Measurements from ENCODE around the gene ERC2.
"Not testable (repeated sequence)": the region's sequence is repeated elsewhere in the genome, so short reads cannot be mapped to it uniquely, and the experiment has no call there.

Gene ERC2

DNA sequence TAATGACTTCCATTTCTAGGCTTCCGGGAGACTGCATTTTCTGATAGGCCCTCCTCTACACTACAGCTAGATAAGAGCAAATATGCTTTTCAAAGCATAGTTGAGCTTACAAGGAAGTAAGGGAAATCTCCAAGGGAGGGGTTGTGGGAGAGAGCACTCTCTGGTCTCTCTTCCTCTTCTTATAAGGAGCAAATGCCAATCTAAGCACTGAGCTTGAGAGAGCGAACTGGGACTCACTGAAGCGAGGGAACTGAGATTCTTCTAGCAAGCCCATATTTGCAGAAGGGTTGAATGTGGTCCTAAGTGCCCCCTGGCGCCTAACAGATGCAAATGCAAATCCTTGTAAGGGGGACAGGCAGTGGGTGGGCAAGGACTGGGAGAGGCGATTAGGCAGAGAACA, 164.8 kb downstream of the ERC2 start:
- no peak for DNase-seq

DNA sequence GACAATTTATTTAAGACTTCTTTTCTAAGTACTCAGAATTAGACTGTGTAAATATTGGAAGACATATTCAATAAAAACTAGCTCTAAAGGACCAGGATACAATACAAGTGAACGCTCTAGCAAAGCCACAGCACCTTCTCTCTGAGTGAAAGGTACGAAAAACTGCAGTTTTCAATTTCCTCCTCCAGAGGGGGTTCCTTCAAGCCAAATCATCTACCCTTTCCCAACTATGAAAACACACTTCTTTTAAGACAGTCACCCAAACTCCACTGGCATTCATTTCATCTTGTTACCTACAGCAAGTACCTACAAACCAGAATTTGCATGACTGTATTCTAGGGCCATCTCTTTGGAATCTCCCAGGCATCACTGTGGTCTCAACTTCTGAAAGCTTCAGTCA, 165.8 kb downstream of the ERC2 start:
- no peak for DNase-seq

DNA sequence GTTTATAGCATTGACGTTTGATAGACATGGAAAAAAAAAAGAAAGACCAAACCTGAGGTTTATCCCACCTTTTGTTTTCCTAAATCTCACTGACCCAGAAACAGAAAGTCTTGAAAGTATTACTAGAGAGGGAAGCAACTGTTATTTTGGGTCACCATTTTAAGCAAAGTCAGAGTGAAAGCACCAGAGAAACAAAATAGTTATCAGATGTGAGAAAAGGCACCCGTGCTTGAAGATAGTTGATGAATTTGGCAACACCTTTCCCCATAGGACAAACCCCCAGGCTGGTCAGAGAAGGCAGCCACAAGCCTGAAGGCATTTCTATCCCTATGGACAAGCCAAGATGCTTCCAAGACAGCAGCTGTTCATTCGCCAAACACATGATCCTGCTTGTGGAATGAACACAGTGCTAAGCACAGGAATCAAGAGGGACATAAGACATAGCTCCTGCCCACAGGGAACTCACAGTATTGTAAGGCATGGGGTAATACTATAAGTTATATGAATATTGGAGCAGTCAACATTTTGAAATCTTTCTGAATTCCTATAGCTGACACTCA, 170.9 kb downstream of the ERC2 start:
- DNase-seq = no peak

DNA sequence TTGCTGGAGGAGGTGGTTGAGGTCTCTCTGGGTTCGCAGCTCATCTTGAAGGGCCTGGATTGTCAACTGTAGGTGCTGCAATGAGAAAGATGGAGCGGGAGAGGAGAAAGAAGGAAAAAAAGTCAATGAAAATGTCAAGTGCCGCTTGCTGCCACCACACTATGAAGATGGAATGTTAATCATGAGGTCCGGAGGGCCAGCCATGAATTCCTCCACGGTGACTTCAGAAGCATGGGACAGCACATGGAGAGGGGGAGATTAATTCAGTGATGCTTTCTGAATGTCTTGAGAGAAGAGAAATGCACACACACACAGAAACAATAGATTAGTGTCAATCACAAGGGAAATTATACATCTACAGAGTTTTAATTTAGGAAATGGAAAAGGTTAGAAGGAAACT, 171.9 kb downstream of the ERC2 start:
- no peak for DNase-seq

DNA sequence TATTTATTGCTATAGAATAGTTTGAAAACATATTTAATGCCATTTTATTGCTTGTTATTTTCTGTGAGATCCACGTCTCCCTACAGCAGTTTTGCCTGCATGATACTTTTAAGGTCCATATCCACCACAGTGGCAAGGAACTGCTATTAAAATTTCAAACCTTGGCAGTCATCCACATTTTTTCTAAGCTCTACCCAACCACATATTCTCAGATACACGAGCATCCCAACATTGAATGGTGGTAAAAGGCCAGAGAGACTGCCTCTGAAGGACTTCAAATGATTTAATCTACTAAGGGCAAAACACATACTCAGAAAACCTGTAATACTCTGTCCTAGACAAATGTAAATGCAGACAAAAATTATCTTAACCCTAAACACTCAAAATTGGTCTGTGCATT, 173.1 kb downstream of the ERC2 start:
- DNase-seq = no peak

DNA sequence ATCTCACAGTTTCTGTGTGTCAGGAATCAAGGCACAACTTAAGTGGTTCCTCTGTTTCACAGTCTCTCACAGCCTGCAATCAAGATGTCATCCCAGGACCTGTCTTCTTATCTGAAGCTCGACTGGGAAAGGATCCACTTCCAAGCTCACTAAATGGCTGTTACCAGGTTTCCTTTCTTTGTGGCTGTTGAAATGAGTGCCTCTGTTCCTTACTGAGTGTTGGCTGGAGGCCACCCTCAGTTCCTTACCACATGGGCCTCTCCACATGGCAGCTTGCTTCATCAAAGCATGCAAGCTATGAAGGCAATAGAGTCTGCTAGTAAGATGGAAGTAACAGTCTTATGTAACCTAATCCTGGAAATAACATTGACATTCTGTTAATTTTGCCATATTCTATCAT, 174.0 kb downstream of the ERC2 start:
- DNase-seq = no peak

DNA sequence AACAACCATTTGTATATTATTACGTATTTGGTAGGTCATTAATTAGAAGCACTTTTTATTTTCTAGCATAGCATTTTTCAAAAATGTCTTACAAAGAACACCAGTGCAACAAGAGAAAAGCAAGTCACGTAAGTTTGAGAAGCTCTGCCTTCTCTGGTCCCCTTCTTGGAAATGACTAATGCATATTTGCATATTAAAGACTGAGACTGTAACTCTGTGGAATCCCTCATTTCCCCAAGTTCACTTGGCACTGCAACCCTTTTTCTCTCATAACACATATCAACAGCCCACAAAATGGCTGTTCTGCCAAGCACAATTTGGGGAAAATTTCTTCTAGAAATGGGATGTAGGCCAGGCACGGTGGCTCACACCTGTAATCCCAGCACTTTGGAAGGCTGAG, 176.3 kb downstream of the ERC2 start:
- DNase-seq = no peak

DNA sequence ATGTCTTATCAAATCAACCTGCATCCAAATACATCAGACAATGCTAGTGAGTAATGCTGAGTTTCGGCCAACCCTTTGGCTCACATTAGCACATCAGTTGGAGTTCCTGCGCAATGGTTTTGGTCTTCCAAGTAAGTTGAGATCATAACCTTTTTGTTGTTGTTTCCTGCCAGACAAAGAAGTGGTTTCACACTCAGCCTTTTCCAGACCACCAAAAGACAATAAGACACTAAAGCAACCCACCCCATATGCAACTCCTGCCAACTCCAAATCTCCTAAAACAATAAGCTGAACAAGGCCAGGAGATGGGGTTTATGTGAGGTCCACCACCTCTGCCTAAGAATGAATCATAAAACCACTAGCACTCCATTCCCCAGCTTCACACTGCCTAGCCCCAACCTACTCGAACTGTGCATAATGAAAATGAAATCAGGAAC, 177.0 kb downstream of the ERC2 start:
- DNase-seq = no peak

DNA sequence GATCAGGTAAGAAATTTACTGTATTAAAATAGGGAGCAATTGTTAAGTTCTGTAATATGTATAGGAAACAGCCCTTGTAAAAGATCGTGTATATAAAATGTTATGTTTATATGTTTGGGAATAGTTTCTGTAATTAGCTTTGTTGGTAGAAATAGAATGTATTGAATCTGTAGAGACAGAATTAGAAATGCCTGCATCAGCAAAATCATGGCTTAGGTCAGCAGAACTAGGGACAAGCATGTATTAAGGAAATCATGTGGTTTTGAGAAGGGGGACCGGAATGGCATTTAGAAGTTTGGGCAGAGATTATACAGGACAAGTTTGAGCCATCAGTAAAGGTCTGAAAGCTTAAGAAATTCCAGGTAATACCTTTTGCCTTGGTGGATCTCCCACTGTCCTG, 177.9 kb downstream of the ERC2 start:
- no peak for DNase-seq

DNA sequence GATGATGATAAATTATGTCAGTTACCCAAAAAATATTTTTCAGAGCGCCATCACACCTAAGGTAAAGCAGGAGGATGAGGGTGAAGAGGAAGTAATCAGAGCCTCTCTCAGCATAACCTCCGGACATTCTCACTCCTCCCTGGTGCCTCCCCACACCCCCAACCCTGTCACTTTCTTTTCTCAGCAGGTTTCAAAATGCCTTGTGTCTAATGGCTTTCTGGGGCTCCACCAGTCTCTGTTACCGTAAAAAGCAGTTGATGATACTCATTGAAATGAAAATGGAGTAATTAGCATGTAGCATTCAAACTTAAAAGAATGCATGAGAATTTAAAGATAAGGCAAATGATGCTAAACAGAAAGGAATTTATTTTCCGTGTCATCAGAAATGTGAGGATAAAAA, 180.0 kb downstream of the ERC2 start:
- no peak for DNase-seq

DNA sequence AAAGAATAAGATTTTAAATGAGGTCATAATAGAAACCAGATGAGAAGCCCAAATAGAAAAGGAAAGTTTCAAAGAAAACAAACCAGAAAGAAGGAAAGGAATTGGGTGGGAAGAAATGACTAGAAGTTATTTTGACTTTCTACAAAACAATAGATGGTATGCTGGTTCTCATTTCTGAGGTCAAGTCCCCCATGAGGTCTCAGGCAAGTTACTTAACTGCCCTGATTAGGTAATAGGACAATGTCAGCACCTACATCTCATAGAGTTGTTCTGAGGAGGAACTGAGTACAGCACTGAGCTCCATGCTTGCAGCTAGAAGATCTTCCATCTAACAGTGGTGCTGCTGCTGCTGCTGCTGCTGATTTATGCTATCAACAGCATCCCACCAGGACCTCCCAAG, 185.9 kb downstream of the ERC2 start:
- DNase-seq = no peak

DNA sequence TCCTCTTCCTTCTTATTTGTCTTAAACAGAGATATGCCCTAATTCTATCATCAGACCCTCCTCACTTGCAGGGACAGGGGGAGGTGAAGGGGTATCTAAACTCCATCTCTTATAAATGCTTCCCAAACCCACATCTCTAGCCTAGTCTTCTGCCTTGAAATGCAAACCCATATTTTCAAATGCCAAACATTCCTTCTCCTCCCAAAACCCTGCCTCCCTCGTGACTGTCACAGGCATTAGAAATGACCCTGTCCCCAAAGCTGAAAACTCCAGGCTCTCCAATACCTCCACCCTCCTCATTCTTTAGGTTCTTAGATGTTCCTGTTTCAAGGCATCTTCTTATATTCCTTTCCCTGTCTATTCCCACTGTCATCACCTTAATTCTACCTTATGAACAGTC, 191.0 kb downstream of the ERC2 start:
- no peak for DNase-seq

DNA sequence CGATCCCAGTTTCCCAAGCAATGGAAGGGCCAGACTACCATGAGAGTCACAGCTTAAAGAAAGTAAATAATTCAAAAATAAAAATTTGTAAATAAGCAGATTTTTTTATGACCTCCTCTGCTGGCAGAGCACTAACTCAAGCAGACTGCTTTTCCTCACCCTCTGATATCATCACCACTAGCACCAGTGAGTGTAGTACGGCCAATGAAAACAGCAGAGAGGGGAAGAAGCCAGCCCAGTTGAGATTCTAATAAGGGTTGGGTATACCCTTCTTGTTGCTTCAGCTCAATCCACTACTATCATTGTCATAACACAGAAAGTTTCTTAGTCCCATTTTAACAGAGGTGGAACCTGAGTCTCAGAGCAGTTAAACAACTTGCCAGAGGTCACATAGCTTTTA, 193.1 kb downstream of the ERC2 start:
- DNase-seq = no peak

DNA sequence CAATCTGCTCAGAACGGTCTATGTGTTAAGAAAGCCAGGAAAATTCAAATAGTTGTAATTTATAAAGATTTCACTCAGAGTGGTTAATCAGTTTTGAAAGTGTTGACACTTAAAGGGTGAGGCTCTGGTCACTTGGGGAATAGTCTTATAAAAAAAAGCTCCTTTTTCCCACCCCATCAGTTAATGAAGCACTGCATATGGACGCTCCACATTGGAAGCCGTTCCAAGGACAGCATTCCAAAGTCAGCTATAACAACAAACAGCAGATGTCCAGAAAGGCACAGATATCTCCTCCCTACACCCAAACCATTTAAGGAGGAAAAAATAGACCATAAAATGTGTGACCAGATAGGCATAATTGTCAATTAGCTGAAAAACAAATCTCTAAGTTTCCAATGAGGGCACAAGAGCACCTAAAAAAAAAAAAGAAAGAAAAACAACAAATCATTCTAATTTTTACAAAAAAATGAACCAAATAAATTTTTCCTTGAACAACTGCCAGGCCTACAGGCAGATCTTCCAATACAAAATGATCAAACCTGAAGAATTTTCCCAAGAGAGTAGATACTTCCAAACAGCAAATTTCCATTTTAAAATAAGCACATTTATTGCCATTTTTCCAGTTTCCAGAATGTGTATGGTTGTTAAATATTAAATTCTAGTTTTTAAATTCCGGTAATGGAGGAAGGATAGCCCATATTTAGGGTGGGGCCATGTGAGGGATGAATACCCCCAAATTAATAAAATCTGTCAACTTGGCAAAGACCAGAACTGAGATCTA, 198.3 kb downstream of the ERC2 start:
- DNase-seq = no peak

DNA sequence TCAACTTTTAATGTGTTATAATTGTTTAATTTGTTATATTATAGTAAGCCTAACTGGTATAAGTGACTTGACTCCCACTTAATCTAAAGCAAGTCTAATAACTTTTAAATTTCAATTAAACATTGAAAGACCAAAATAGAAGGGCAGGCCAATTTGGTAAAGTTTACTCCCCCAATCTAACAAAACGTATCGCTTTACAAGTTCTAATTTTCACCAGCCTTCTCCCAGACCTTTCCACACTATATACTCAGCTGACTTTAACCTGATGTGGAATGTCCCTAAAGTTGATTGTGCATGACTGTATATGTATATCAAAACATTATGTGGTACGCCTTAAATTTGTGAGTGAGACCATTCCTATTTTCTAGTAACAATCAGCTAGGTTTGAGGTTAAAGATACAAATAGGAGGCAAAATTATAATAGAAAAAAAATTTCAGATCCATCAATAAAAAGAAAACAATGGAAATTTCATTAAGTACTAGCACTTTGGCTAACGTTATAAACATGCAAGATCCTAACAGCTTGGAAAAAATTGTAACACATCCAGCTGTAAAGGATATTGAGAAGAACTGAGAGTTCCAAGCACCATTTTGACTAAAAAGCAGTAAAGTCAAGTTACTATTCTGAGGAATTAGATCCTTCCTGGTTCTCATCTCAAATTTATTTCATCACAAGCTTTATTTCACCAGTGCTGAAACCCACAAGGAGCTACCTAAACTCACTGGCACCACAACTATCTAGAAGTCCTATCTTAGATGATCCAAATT, 199.5 kb downstream of the ERC2 start:
- DNase-seq = no peak

DNA sequence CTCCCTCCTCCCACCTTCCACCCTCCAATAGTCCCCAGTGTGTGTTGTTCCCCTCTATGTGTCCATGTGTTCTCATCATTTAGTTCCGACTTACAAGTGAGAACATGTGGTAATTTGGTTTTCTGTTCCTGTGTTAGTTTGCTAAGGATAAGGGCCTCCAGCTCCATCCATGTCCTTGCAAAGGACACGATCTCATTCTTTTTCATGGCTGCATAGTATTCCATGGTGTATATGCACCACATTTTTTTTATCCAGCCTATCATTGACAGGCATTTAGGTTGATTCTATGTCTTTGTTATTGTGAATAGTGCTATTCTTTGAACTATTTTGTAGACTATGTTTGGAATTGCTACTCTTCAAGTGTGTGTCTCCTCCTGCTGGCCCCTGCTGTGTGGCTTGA, 206.4 kb downstream of the ERC2 start:
- not testable (repeated sequence) for DNase-seq

DNA sequence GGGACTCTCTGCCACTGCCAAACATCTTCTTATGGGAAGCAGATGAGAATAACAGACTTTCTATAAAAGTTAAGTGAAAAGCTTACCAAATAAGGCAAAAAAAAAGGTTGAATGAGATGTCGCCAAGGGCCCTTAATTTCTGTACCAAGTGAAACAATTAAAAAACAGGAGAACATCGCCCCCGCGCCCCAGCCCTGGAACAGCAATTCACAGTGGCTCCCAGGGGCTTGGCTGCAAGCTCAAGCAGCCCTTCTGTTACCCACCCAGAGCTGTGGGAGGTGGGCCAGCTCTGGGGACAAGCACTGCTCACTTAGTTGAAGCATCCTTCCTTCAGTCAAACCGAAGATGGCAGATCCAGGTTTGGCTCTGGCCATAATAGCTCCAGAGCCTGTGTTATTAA, 208.0 kb downstream of the ERC2 start:
- DNase-seq = no peak

DNA sequence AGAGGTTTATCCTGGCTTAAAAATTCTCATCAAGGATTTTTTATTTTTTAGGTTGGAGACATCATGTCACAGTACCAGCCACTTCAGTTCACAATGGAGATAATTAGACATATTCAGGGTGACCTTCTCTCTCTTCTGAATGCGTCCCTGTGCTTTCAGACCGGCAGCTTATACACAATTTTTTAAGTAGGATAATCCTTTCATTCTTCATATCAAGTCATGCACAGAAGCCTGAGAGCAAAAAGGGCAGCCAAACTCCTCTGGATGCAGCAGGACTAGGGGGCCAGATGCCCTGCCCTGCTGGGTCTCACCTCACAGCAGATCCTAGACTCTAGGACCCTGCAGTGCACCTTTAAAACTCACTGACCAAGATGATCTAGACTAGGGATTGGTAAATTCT, 210.4 kb downstream of the ERC2 start:
- DNase-seq = no peak

DNA sequence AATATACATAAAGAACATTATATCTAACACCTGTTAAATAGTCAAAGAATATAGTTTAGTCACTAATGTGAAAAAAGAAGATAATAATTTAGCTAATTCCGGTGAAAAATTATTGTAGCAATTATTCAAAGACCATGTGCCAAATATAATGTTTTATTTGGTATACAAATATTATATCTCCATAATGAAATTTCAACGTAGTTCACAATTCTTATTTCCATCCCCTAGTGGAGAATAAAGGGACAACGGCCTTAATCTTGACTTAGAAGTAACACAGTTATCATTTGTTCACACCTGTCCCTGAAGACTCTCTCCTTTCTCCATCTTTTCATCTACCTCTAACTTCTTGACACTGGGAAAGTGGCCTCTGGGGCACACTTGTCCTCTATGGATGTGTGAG, 213.4 kb downstream of the ERC2 start:
- DNase-seq = no peak

DNA sequence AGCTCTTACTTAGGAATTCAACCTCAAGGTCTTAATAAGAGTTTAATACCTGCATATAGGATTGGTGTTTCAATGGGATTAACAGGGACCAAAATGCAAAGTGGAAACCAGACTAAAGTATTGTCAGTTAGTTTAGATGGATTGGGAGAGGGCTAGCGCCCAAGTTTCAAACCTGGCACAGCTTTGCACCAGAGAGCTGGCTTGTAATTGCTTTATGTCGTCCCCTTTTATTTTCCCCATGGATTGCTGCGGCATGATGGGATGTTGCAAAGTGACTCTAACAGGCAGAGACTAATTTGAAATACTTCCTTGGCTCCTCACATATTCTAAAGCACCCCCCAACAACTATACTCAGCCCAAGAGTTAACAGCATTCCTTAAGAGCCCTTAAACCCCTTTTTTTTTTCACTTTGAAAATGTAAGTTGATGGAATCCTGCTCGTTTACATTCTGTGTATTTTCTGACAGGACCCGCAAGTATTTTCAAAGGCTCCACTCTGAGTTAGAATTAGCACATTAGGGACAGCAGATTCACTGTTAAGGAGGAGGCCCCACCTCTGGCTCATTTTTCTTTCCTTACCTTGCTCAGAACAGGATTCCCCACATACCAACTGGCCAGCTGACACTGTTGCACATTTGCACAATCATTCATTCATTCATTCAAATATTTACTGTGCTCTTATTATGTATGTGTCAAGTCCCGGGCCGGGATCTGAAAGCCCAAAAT, 214.2 kb downstream of the ERC2 start:
- DNase-seq = no peak

DNA sequence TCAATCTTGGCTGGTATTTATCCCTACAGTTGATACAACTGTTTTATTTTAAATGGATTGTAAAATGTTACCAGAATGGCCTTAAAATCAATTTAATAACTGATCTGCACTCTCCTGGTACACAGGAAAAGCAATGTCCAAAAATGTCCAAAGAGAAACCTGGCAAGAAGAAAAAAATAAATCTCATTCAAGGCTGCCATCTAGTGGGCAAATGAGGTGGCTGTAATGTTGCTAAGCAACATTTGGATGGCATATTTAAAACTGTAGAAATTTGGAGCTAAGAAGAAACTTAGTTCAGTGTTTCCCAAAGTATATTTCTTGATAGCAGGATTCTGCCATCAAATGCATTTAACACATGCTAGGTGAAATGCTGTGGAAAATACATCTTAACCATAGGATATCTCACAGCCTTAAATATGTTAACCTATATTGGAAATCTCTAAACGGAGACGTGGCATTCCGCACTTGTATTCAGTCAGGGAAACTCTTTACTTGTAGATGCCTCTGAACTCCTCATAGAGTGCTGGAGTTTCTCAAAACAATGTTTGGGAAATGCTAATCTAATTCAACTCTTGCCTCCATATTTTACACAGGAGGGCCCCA, 216.8 kb downstream of the ERC2 start:
- no peak for DNase-seq

DNA sequence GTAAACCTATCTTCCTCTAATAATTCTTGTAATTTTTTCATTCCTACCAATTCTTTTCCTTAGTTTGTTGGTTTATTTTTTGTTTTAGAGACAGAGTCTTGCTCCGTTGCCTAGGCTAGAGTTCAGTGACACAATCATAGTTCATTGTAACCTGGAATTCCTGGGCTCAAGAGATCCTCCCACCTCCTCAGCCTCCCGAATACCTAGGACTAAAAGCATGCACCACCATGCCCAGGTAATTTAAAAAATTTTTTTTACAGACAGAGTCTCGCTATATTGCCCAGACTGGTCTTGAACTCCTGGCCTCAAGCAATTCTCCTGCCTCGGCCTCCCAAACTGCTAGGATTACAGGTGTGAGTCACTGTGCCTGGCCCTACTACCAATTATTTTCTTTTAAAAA, 220.2 kb downstream of the ERC2 start:
- DNase-seq = no peak

DNA sequence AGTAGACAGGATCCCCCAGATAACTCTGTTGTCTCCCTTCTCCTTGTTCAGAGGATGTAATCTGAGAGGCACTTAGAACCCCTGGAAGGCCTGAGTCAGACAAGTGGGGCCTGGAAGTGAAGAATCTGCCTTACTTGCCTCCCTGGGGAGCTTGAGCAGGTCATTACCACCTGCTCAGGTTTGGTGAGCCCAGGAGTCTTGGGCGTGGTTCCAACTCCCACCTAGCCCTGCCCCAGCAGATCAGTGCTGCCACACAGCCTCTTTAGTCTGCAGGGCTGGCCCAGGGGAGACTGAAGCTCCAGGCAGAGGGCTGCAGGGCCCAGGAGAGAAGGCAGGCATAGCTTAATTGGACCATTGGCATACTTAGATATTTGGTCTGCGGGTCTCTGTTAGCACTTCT, 230.0 kb downstream of the ERC2 start:
- DNase-seq = no peak
